Liver (tissue), 9 donors: ENCODE measurements around the gene GLP2R. TPM values are rescaled to one million over a fixed set of nuclear protein-coding genes. Genes with fewer than 3 reads are reported as not detected.

Experiments
- DNase-seq: peaks from one replicate; pipeline ENCODE4 v3.0.0-alpha.2; 2017; ENCODE audit warnings: low spot score
- H3K27ac ChIP-seq, 2 donors: one replicate each; pipeline ENCODE4 v1.7.0; 2013; ENCODE audit warnings: inconsistent platforms in 2 of 2, low read length in 2 of 2, control low read depth in 1 of 2, low read depth in 1 of 2, mild to moderate bottlenecking in 1 of 2
- H3K27me3 ChIP-seq, 4 donors: one replicate each; pipeline versions ENCODE4 v1.6.1 to v1.7.0; 2013; ENCODE audit warnings: low read length in 3 of 4, inconsistent platforms in 1 of 4, mild to moderate bottlenecking in 1 of 4, moderate library complexity in 1 of 4; ENCODE audit not compliant: control insufficient read depth in 4 of 4, insufficient read depth in 4 of 4
- H3K36me3 ChIP-seq, 4 donors: one replicate each; pipeline versions ENCODE4 v1.6.1 to v1.7.0; 2013; ENCODE audit warnings: low read length in 3 of 4, mild to moderate bottlenecking in 3 of 4, low read depth in 1 of 4, moderate library complexity in 1 of 4; ENCODE audit not compliant: control insufficient read depth in 4 of 4, insufficient read depth in 3 of 4
- H3K4me1 ChIP-seq, 4 donors: one replicate each; pipeline versions ENCODE4 v1.6.1 to v1.7.0; 2013; ENCODE audit warnings: low read length in 3 of 4, mild to moderate bottlenecking in 3 of 4, moderate library complexity in 1 of 4; ENCODE audit not compliant: control insufficient read depth in 4 of 4, insufficient read depth in 4 of 4
- H3K4me3 ChIP-seq, 3 donors: one replicate each; pipeline versions ENCODE4 v1.6.1 to v1.7.0; 2013; ENCODE audit warnings: low read length in 3 of 3, control low read depth in 1 of 3, low read depth in 1 of 3, mild to moderate bottlenecking in 1 of 3
- H3K9ac ChIP-seq, 2 donors: one replicate each; pipeline ENCODE4 v1.7.0; 2013; ENCODE audit warnings: low read length in 2 of 2, mild to moderate bottlenecking in 2 of 2, moderate library complexity in 2 of 2, control low read depth in 1 of 2, low read depth in 1 of 2
- H3K9me3 ChIP-seq, 4 donors: one replicate each; pipeline versions ENCODE4 v1.6.1 to v1.7.0; 2013; ENCODE audit warnings: low read length in 3 of 4; ENCODE audit not compliant: control insufficient read depth in 4 of 4
- EGR1 ChIP-seq, 2 donors: IDR thresholded peaks; 2 replicates each; pipeline ENCODE4 v1.6.1; 2016 to 2018; ENCODE audit warnings: antibody characterized with exemption in 2 of 2, low read depth in 2 of 2
- FOXA2 ChIP-seq: IDR thresholded peaks from 2 replicates; pipeline ENCODE4 v1.6.1; 2016; ENCODE audit warnings: antibody characterized with exemption
- GABPA ChIP-seq, 2 donors: IDR thresholded peaks in 1 of 2; conservative IDR thresholded peaks in 1 of 2; 2 replicates each; pipeline ENCODE4 v1.6.1; 2016; ENCODE audit warnings: antibody characterized with exemption in 2 of 2, mild to moderate bottlenecking in 1 of 2, moderate library complexity in 1 of 2
- HNF4A ChIP-seq, 2 donors: conservative IDR thresholded peaks; 2 replicates each; pipeline ENCODE4 v1.6.1; 2016; ENCODE audit warnings: antibody characterized with exemption in 2 of 2, mild to moderate bottlenecking in 2 of 2
- HNF4G ChIP-seq: IDR thresholded peaks from 2 replicates; pipeline ENCODE4 v1.6.1; 2016; ENCODE audit warnings: antibody characterized with exemption
- JUND ChIP-seq, 2 donors: IDR thresholded peaks; 2 replicates each; pipeline ENCODE4 v1.6.1; 2016; ENCODE audit warnings: antibody characterized with exemption in 2 of 2
- NR2F2 ChIP-seq: IDR thresholded peaks from 2 replicates; pipeline ENCODE4 v1.6.1; 2016; ENCODE audit warnings: antibody characterized with exemption
- RXRA ChIP-seq, 2 donors: IDR thresholded peaks; 2 replicates each; pipeline ENCODE4 v1.6.1; 2017 to 2018; ENCODE audit warnings: antibody characterized with exemption in 2 of 2, mild to moderate bottlenecking in 1 of 2
- SP1 ChIP-seq: IDR thresholded peaks from 2 replicates; pipeline ENCODE4 v1.6.1; 2018; ENCODE audit warnings: antibody characterized with exemption, mild to moderate bottlenecking
- TAF1 ChIP-seq: conservative IDR thresholded peaks from 2 replicates; pipeline ENCODE4 v1.6.1; 2016; ENCODE audit warnings: antibody characterized with exemption, mild to moderate bottlenecking
- YY1 ChIP-seq: IDR thresholded peaks from 2 replicates; pipeline ENCODE4 v1.6.1; 2016; ENCODE audit warnings: antibody characterized with exemption, mild to moderate bottlenecking
- WGBS: extraction: QIAGEN DNeasy Blood & Tissue Kit; methylation state at CpG from one replicate; pipeline ENCODE4 v1.1.7; 2013; 5-methylcytosine and 5-hydroxymethylcytosine counted together
- polyA plus RNA-seq, 2 donors: library from polyadenylated mRNA; stranded (reverse) in 1 of 2; unstranded in 1 of 2; fragments of 200-250 nt in 1 of 2; fragments of >200 nt in 1 of 2; fragmentation: Nextera tagmentation in 1 of 2; extraction: Ambion mirVana in 1 of 2; gene quantifications; one replicate each; pipeline versions ENCODE4 v1.2.1 to v1.2.3, GENCODE V29; 2013 to 2015
- total RNA-seq, 2 donors: library from RNA; depleted of rRNA; stranded (reverse); fragments of >200 nt; gene quantifications; one replicate each; pipeline ENCODE4 v1.2.3, GENCODE V29; 2014
- TF ChIP-seq, protein P1 (sequence below): IDR thresholded peaks from 2 replicates; pipeline ENCODE4 v1.6.1; 2016; ENCODE audit warnings: antibody characterized with exemption
- TF ChIP-seq, protein P2 (sequence below): IDR thresholded peaks from 2 replicates; pipeline ENCODE4 v1.6.1; 2016; ENCODE audit warnings: antibody characterized with exemption
- TF ChIP-seq, protein P3 (sequence below): IDR thresholded peaks from 2 replicates; pipeline ENCODE4 v1.6.1; 2016; ENCODE audit warnings: antibody characterized with exemption
- TF ChIP-seq, protein P4 (sequence below): IDR thresholded peaks from 2 replicates; pipeline ENCODE4 v1.6.1; 2016; ENCODE audit warnings: antibody characterized with exemption, mild to moderate bottlenecking
- TF ChIP-seq, protein P5 (sequence below): fragments of 150-350 bp; IDR thresholded peaks from 2 replicates; pipeline ENCODE4 v1.5.1; 2017; ENCODE audit warnings: improper control_type of control experiment, low read depth, low read length; ENCODE audit not compliant: missing input control
- donor health status: healthy.
- donor health status: healthy.
- donor health status: healthy.
- donor health status: healthy.
- donor health status: healthy.

GLP2R gene
- total and polyA plus RNA-seq, 4 donors = 0.39 to 1.4 (median 0.58) TPM

DNA sequence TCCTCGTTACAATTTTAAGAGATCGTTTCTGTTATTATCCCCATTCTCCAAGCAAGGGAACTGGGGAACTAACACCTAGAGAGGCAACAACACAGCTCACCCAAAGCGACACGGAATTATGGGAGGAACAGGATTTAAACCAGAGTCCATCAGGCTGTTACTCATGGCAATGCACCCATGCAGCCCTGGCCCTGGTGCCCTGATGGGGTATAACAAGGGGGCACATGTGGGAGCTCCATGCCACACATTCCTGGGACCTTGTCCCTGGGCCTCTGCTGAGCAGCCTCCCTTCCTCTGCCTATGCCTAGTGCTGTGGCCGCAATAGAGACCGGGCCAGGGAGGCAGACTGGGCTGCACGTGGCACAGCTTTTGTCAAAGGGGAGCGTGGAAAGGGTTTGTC is 92.6 kb downstream of the GLP2R start:
- 90% methylated on average over 8 of the region's 8 CpGs for WGBS
- H3K9me3 ChIP-seq = no peaks in the 10 kb centered on the region
- DNase-seq = no peak
- H3K9ac ChIP-seq = no peak overlapping the region
- no peaks in the 10 kb centered on the region for H3K36me3 ChIP-seq
- H3K4me3 ChIP-seq = no peak overlapping the region
- TF ChIP-seq EGR1 (IDR thresholded peaks at IDR 0.05; ENCODE audit: low read depth in 2 of 2) (no peak), NR2F2 (no peak), HNF4A (conservative IDR thresholded peaks at IDR 0.05) (no peak), GABPA (IDR thresholded peaks at IDR 0.05 in 1 of 2, conservative IDR thresholded peaks at IDR 0.05 in 1 of 2) (no peak), TAF1 (no peak), YY1 (no peak), SP1 (no peak), JUND (IDR thresholded peaks at IDR 0.05) (no peak), FOXA2 (no peak), HNF4G (no peak)
- TF ChIP-seq, protein P1, sequence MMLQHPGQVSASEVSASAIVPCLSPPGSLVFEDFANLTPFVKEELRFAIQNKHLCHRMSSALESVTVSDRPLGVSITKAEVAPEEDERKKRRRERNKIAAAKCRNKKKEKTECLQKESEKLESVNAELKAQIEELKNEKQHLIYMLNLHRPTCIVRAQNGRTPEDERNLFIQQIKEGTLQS = no peak
- TF ChIP-seq, protein P2, sequence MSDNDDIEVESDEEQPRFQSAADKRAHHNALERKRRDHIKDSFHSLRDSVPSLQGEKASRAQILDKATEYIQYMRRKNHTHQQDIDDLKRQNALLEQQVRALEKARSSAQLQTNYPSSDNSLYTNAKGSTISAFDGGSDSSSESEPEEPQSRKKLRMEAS = no peak
- TF ChIP-seq, protein P3, sequence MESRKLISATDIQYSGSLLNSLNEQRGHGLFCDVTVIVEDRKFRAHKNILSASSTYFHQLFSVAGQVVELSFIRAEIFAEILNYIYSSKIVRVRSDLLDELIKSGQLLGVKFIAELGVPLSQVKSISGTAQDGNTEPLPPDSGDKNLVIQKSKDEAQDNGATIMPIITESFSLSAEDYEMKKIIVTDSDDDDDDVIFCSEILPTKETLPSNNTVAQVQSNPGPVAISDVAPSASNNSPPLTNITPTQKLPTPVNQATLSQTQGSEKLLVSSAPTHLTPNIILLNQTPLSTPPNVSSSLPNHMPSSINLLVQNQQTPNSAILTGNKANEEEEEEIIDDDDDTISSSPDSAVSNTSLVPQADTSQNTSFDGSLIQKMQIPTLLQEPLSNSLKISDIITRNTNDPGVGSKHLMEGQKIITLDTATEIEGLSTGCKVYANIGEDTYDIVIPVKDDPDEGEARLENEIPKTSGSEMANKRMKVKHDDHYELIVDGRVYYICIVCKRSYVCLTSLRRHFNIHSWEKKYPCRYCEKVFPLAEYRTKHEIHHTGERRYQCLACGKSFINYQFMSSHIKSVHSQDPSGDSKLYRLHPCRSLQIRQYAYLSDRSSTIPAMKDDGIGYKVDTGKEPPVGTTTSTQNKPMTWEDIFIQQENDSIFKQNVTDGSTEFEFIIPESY = no peak
- TF ChIP-seq, protein P4, sequence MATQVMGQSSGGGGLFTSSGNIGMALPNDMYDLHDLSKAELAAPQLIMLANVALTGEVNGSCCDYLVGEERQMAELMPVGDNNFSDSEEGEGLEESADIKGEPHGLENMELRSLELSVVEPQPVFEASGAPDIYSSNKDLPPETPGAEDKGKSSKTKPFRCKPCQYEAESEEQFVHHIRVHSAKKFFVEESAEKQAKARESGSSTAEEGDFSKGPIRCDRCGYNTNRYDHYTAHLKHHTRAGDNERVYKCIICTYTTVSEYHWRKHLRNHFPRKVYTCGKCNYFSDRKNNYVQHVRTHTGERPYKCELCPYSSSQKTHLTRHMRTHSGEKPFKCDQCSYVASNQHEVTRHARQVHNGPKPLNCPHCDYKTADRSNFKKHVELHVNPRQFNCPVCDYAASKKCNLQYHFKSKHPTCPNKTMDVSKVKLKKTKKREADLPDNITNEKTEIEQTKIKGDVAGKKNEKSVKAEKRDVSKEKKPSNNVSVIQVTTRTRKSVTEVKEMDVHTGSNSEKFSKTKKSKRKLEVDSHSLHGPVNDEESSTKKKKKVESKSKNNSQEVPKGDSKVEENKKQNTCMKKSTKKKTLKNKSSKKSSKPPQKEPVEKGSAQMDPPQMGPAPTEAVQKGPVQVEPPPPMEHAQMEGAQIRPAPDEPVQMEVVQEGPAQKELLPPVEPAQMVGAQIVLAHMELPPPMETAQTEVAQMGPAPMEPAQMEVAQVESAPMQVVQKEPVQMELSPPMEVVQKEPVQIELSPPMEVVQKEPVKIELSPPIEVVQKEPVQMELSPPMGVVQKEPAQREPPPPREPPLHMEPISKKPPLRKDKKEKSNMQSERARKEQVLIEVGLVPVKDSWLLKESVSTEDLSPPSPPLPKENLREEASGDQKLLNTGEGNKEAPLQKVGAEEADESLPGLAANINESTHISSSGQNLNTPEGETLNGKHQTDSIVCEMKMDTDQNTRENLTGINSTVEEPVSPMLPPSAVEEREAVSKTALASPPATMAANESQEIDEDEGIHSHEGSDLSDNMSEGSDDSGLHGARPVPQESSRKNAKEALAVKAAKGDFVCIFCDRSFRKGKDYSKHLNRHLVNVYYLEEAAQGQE = no peak
- TF ChIP-seq, protein P5, sequence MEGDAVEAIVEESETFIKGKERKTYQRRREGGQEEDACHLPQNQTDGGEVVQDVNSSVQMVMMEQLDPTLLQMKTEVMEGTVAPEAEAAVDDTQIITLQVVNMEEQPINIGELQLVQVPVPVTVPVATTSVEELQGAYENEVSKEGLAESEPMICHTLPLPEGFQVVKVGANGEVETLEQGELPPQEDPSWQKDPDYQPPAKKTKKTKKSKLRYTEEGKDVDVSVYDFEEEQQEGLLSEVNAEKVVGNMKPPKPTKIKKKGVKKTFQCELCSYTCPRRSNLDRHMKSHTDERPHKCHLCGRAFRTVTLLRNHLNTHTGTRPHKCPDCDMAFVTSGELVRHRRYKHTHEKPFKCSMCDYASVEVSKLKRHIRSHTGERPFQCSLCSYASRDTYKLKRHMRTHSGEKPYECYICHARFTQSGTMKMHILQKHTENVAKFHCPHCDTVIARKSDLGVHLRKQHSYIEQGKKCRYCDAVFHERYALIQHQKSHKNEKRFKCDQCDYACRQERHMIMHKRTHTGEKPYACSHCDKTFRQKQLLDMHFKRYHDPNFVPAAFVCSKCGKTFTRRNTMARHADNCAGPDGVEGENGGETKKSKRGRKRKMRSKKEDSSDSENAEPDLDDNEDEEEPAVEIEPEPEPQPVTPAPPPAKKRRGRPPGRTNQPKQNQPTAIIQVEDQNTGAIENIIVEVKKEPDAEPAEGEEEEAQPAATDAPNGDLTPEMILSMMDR = no peak
- no peaks in the 10 kb centered on the region for H3K4me1 ChIP-seq
- peaks cover 0 to 2% (median 0%) of the 10 kb centered on the region in 4 donors for H3K27me3 ChIP-seq
- H3K27ac ChIP-seq = no peak overlapping the region

DNA sequence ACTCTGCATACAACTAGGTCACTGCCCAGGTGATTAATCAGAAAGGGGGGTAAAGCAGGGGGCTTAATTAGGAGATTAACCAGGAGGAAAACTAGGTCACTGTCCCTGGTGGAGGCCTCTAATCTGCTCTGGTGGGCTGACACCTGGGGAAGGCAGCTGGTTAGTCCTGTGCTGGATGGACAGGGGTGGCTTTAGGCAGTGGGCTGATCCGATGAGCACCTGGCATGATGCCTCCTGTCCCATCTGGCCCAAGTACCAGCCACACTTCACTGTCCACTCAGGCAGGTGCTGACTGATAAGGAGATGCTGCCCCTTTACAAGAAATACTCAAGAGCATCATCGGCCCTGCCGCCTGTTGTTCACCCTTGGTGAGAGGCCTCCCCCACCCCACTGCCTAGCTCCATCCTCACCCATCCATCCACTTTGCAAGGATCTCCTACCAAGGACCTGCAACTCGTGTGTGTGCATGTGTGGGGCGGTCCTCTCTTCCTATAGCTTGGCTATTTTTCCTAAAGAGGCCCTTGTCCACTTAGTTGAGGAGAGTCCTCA is 93.2 kb downstream of the GLP2R start:
- Histone ChIP-seq H3K27ac (no peak overlapping the region), H3K4me3 (no peak overlapping the region), H3K27me3 (peaks cover 0 to 2% (median 0%) of the 10 kb centered on the region in 4 donors), H3K9me3 (no peaks in the 10 kb centered on the region), H3K4me1 (no peaks in the 10 kb centered on the region), H3K36me3 (no peaks in the 10 kb centered on the region), H3K9ac (no peak overlapping the region)
- DNase-seq = no peak
- 90% methylated on average over 5 of the region's 5 CpGs for WGBS
- no peak for TF ChIP-seq HNF4G
- TF ChIP-seq FOXA2 = no peak
- no peak for TF ChIP-seq TAF1
- TF ChIP-seq NR2F2 = no peak
- no peak for TF ChIP-seq JUND (IDR thresholded peaks at IDR 0.05)
- no peak for TF ChIP-seq HNF4A (conservative IDR thresholded peaks at IDR 0.05)
- no peak for TF ChIP-seq EGR1 (IDR thresholded peaks at IDR 0.05; ENCODE audit: low read depth in 2 of 2)
- no peak for TF ChIP-seq SP1
- TF ChIP-seq, protein P4 = no peak
- TF ChIP-seq RXRA (IDR thresholded peaks at IDR 0.05) = no peak
- TF ChIP-seq, protein P1 = no peak
- TF ChIP-seq, protein P2 = no peak
- TF ChIP-seq GABPA (IDR thresholded peaks at IDR 0.05 in 1 of 2, conservative IDR thresholded peaks at IDR 0.05 in 1 of 2) = no peak
